OCI-LY7 (cell line): ENCODE measurements around the gene ARFGEF3. TPM values are rescaled to one million over a fixed set of nuclear protein-coding genes. Genes with fewer than 3 reads are reported as not detected.

ENCODE experiments used
- BruUV-seq: library from RNA; stranded (reverse); fragments of 400-500 nt; replicated peaks from 2 replicates; lab custom pipeline; 2021; lab: Mats Ljungman, UMichigan
- CTCF ChIA-PET: fragments of 300-600 bp; sonication (Branson Sonifier 250); formaldehyde crosslinking; loops from one replicate; lab custom pipeline; 2022; ENCODE audit warnings: antibody characterized with exemption; ENCODE audit not compliant: unreplicated experiment; lab: Charles Lee
- POLR2A ChIA-PET: fragments of 300-600 bp; sonication (Branson Sonifier 250); formaldehyde crosslinking; loops from one replicate; lab custom pipeline; 2022; ENCODE audit warnings: antibody characterized with exemption; lab: Charles Lee
- DNase-seq: peaks from one replicate; pipeline ENCODE4 v3.0.0-alpha.2; 2015; ENCODE audit warnings: low spot score
- H2AFZ ChIP-seq: fragments of 200-600 bp; sonication (generic), shearing (Covaris generic); 2 replicates; pipeline ENCODE4 v1.6.1; 2014; ENCODE audit warnings: mild to moderate bottlenecking, antibody characterized with exemption, low read length, moderate library complexity
- H3K27ac ChIP-seq: fragments of 200-600 bp; sonication (generic); 2 replicates; pipeline ENCODE4 v1.5.1; 2014; ENCODE audit warnings: mixed run types, low read depth, mild to moderate bottlenecking, moderate library complexity, low read length, inconsistent platforms; ENCODE audit not compliant: poor library complexity, severe bottlenecking
- H3K36me3 ChIP-seq: fragments of 200-600 bp; sonication (generic); 2 replicates; pipeline ENCODE4 v1.6.1; 2014; ENCODE audit warnings: mild to moderate bottlenecking, antibody characterized with exemption, low read length, moderate library complexity, mixed read lengths; ENCODE audit not compliant: insufficient read depth
- H3K4me1 ChIP-seq: fragments of 200-600 bp; sonication (generic); 2 replicates; pipeline ENCODE4 v1.5.1; 2014; ENCODE audit warnings: mild to moderate bottlenecking, low read length; ENCODE audit not compliant: insufficient read depth, poor library complexity, severe bottlenecking
- H3K4me2 ChIP-seq: fragments of 200-600 bp; sonication (generic); 2 replicates; pipeline ENCODE4 v1.6.1; 2014; ENCODE audit warnings: mild to moderate bottlenecking, low read length
- H3K4me3 ChIP-seq: fragments of 200-600 bp; sonication (generic); 2 replicates; pipeline ENCODE4 v1.5.1; 2014; ENCODE audit warnings: mild to moderate bottlenecking, low read depth, low read length; ENCODE audit not compliant: poor library complexity, severe bottlenecking
- H3K79me2 ChIP-seq: fragments of 200-600 bp; sonication (generic); 2 replicates; pipeline ENCODE4 v1.6.1; 2016; ENCODE audit warnings: low read depth, mild to moderate bottlenecking, low read length, moderate library complexity, mixed read lengths; ENCODE audit not compliant: insufficient read depth
- H3K9me2 ChIP-seq: fragments of 200-600 bp; sonication (generic); 2 replicates; pipeline ENCODE4 v1.6.1; 2016; ENCODE audit warnings: mild to moderate bottlenecking, low read length, mixed read lengths; ENCODE audit not compliant: insufficient read depth
- H3K9me3 ChIP-seq: fragments of 200-600 bp; sonication (generic); 2 replicates; pipeline ENCODE4 v1.6.1; 2014; ENCODE audit warnings: mild to moderate bottlenecking, mixed run types, low read length, mixed read lengths
- H4K20me1 ChIP-seq: fragments of 200-600 bp; sonication (generic); 2 replicates; pipeline ENCODE4 v1.6.1; 2014; ENCODE audit warnings: mild to moderate bottlenecking, antibody characterized with exemption, low read length, moderate library complexity, mixed read lengths; ENCODE audit not compliant: insufficient read depth
- CTCF ChIP-seq: fragments of 200-600 bp; sonication (generic); conservative IDR thresholded peaks from 2 replicates; pipeline ENCODE4 v1.5.1; 2014; ENCODE audit warnings: mild to moderate bottlenecking, antibody characterized with exemption, low read length, moderate library complexity, mixed read lengths
- EZH2phosphoT487 ChIP-seq: fragments of 200-600 bp; sonication (generic); IDR thresholded peaks from 2 replicates; pipeline ENCODE4 v1.6.1; 2018; ENCODE audit warnings: low read depth, borderline replicate concordance, mild to moderate bottlenecking, mixed run types, antibody characterized with exemption, low read length, moderate library complexity, mixed read lengths
- intact Hi-C: fragments of 100-400 bp; cut with micrococcal nuclease; formaldehyde crosslinking; loops from one replicate; pipeline ENCODE4 v1.10.0; 2022; ENCODE audit not compliant: unreplicated experiment
- total RNA-seq, 2 experiments: library from RNA; depleted of rRNA in 1 of 2; stranded (reverse); fragments of >200 nt in 1 of 2; shearing (Covaris generic) in 1 of 2; gene quantifications; 2 replicates each; pipeline ENCODE4 v1.2.3, GENCODE V29; 2014 to 2022

ARFGEF3 gene
- total RNA-seq, 2 experiments from 2014 or later: not detected

- no peak for DNase-seq
- no peaks in the 10 kb centered on the region for H3K36me3 ChIP-seq
- H2AFZ ChIP-seq: no peak within 1 kb of the TSS
- H3K27ac ChIP-seq: no peak within 1 kb of the TSS
- no peak within 1 kb of the TSS for H3K4me3 ChIP-seq
- no peaks in the 10 kb centered on the region for H3K9me3 ChIP-seq
- no peak within 1 kb of the TSS for H3K4me2 ChIP-seq
- TF ChIP-seq EZH2phosphoT487 (no peak), CTCF (no peak)
- intact Hi-C loops: no loop called here
- no peaks in the 10 kb centered on the region for H3K4me1 ChIP-seq
- no TSS peak for BruUV-seq
- H3K9me2 ChIP-seq: no peaks in the 10 kb centered on the region
- ChIA-PET CTCF (no interaction called here), POLR2A (interaction anchor here (1.0 kb wide), 1 partner anchor 38 kb away, joined by 3 read pairs; no protein-coding TSS in a partner anchor)
- no peaks in the 10 kb centered on the region for H4K20me1 ChIP-seq
- H3K79me2 ChIP-seq: no peaks in the 10 kb centered on the region
These were observed 216.1 kb downstream of the ARFGEF3 start, which contains the start of gene SMIM28 for GRCh38 chr6:138377844-138378243. Gene SMIM28, plus strand, starts transcription at chr6:138377905. Its CDS starts 168 bp downstream, at chr6:138378073.

GRCh38 chr6:138378463-138378862 is 216.7 kb downstream of the ARFGEF3 start:
- DNase-seq: no peak
- Histone ChIP-seq H3K9me3 (no peaks in the 10 kb centered on the region), H3K79me2 (no peaks in the 10 kb centered on the region), H3K4me3 (no peak overlapping the region), H3K9me2 (no peaks in the 10 kb centered on the region), H3K27ac (no peak overlapping the region), H3K36me3 (no peaks in the 10 kb centered on the region), H2AFZ (no peak overlapping the region), H3K4me1 (no peaks in the 10 kb centered on the region), H3K4me2 (no peak overlapping the region), H4K20me1 (no peaks in the 10 kb centered on the region)
- no TSS peak for BruUV-seq
- intact Hi-C loops: no loop called here
- POLR2A ChIA-PET: no interaction called here
- no peak for TF ChIP-seq CTCF
- TF ChIP-seq EZH2phosphoT487: no peak
- CTCF ChIA-PET: no interaction called here

GRCh38 chr6:138382498-138383265 is 220.9 kb downstream of the ARFGEF3 start:
- no peak overlapping the region for H2AFZ ChIP-seq
- H3K27ac ChIP-seq: no peak overlapping the region
- H3K79me2 ChIP-seq: no peaks in the 10 kb centered on the region
- H3K36me3 ChIP-seq: no peaks in the 10 kb centered on the region
- no TSS peak for BruUV-seq
- no peaks in the 10 kb centered on the region for H3K4me1 ChIP-seq
- no peaks in the 10 kb centered on the region for H3K9me2 ChIP-seq
- no peak for DNase-seq
- ChIA-PET CTCF (no interaction called here), POLR2A (interaction anchor here (0.6 kb wide), 1 partner anchor 715 kb away, joined by 3 read pairs; no protein-coding TSS in a partner anchor)
- H3K4me2 ChIP-seq: no peak overlapping the region
- no peaks in the 10 kb centered on the region for H3K9me3 ChIP-seq
- H4K20me1 ChIP-seq: no peaks in the 10 kb centered on the region
- intact Hi-C loops: no loop called here
- no peak overlapping the region for H3K4me3 ChIP-seq
- TF ChIP-seq CTCF (0 out of 2 replicates have a peak, but pooled peaks have one; percentile 17), EZH2phosphoT487 (no peak)
